Subcutaneous abdominal adipose tissue (tissue), 5 donors: ENCODE results near the gene SYNM.
A peak's percentile ranks its signal among the peaks of the same experiment; 100 is the strongest.
"Not testable (repeated sequence)": the region's sequence is repeated elsewhere in the genome, so short reads cannot be mapped to it uniquely, and the experiment has no call there.

Source experiments
- H3K27ac ChIP-seq: one replicate; pipeline ENCODE4 v1.7.0; 2013; ENCODE audit warnings: low read depth, mild to moderate bottlenecking, inconsistent platforms, low read length, moderate library complexity
- H3K27me3 ChIP-seq, 5 donors: one replicate each; pipeline ENCODE4 v1.7.0; 2013; ENCODE audit warnings: low read length in 5 of 5, inconsistent platforms in 1 of 5; ENCODE audit not compliant: control insufficient read depth in 5 of 5, insufficient read depth in 4 of 5
- H3K36me3 ChIP-seq, 5 donors: one replicate each; pipeline ENCODE4 v1.7.0; 2013; ENCODE audit warnings: low read length in 5 of 5; ENCODE audit not compliant: control insufficient read depth in 5 of 5, insufficient read depth in 5 of 5
- H3K4me1 ChIP-seq, 5 donors: one replicate each; pipeline ENCODE4 v1.7.0; 2013; ENCODE audit warnings: low read length in 5 of 5, mild to moderate bottlenecking in 3 of 5, moderate library complexity in 1 of 5; ENCODE audit not compliant: control insufficient read depth in 5 of 5, insufficient read depth in 5 of 5
- H3K4me3 ChIP-seq, 5 donors: one replicate each; pipeline ENCODE4 v1.7.0; 2013; ENCODE audit warnings: low read length in 5 of 5, low read depth in 1 of 5
- H3K9ac ChIP-seq, 5 donors: one replicate each; pipeline ENCODE4 v1.7.0; 2013; ENCODE audit warnings: low read length in 5 of 5, mild to moderate bottlenecking in 4 of 5, moderate library complexity in 3 of 5
- H3K9me3 ChIP-seq, 5 donors: one replicate each; pipeline ENCODE4 v1.7.0; 2013; ENCODE audit warnings: low read length in 5 of 5; ENCODE audit not compliant: control insufficient read depth in 5 of 5
- donor health status: healthy.
- donor health status: healthy.
- donor health status: healthy.
- donor health status: healthy.
- donor health status: healthy.

SYNM gene

GRCh38 chr15:99104788-99105513 lies at the start of gene SYNM:
SYNM (plus strand) TSS chr15:99105080; CDS start chr15:99105200, 120 bp downstream.
- Histone ChIP-seq H3K4me3 (peak within 1 kb of the TSS in 4 of 5 donors; percentile 69 to 94 (median 73)), H3K27ac (peak within 1 kb of the TSS; percentile 37), H3K9ac (peak within 1 kb of the TSS in 3 of 5 donors; percentile 26 to 41 (median 30)), H3K27me3 (peaks cover 0 to 9% (median 0%) of the 10 kb centered on the region in 5 donors), H3K9me3 (no peaks in the 10 kb centered on the region), H3K4me1 (peaks cover 7 to 76% (median 50%) of the 10 kb centered on the region in 5 donors), H3K36me3 (no peaks in the 10 kb centered on the region)

- H3K27ac ChIP-seq = no peak overlapping the region
- H3K4me3 ChIP-seq = no peak overlapping the region
- peaks cover 0 to 9% (median 2%) of the 10 kb centered on the region in 5 donors for H3K27me3 ChIP-seq
- no peak overlapping the region for H3K9ac ChIP-seq
- no peaks in the 10 kb centered on the region for H3K9me3 ChIP-seq
- H3K4me1 ChIP-seq = peaks cover 3 to 21% (median 11%) of the 10 kb centered on the region in 5 donors
- no peaks in the 10 kb centered on the region for H3K36me3 ChIP-seq
These were observed 49.2 kb upstream of the SYNM start for GRCh38 chr15:99055555-99056134.

- H3K36me3 ChIP-seq = no peaks in the 10 kb centered on the region
- peaks cover 3 to 21% (median 11%) of the 10 kb centered on the region in 5 donors for H3K4me1 ChIP-seq
- no peak overlapping the region for H3K9ac ChIP-seq
- no peak overlapping the region for H3K4me3 ChIP-seq
- peak overlapping the region; percentile 10 for H3K27ac ChIP-seq
- H3K27me3 ChIP-seq = peaks cover 0 to 6% (median 0%) of the 10 kb centered on the region in 5 donors
- no peaks in the 10 kb centered on the region for H3K9me3 ChIP-seq
These were observed 47.9 kb upstream of the SYNM start for GRCh38 chr15:99057020-99057419.

GRCh38 chr15:99057697-99058420 lies 47.0 kb upstream of the SYNM start:
- peaks cover 0 to 8% (median 4%) of the 10 kb centered on the region in 5 donors for H3K27me3 ChIP-seq
- H3K9ac ChIP-seq = no peak overlapping the region
- H3K27ac ChIP-seq = peak overlapping the region; percentile 6
- H3K4me3 ChIP-seq = peak overlapping the region in 2 of 5 donors; percentile 40 to 55
- no peaks in the 10 kb centered on the region for H3K9me3 ChIP-seq
- H3K36me3 ChIP-seq = no peaks in the 10 kb centered on the region
- H3K4me1 ChIP-seq = peaks cover 3 to 21% (median 11%) of the 10 kb centered on the region in 5 donors

- peak overlapping the region in 1 of 5 donors; percentile 23 for H3K9ac ChIP-seq
- H3K36me3 ChIP-seq = no peaks in the 10 kb centered on the region
- H3K27me3 ChIP-seq = peaks cover 2 to 10% (median 4%) of the 10 kb centered on the region in 5 donors
- H3K4me1 ChIP-seq = peaks cover 3 to 21% (median 11%) of the 10 kb centered on the region in 5 donors
- peak overlapping the region; percentile 6 for H3K27ac ChIP-seq
- peak overlapping the region; percentile 43 to 73 (median 55) for H3K4me3 ChIP-seq
- H3K9me3 ChIP-seq = no peaks in the 10 kb centered on the region
These were observed 46.4 kb upstream of the SYNM start for GRCh38 chr15:99058421-99058870.

- Histone ChIP-seq H3K9ac (peak overlapping the region in 4 of 5 donors; percentile 50 to 63 (median 58)), H3K4me1 (peaks cover 3 to 21% (median 11%) of the 10 kb centered on the region in 5 donors), H3K36me3 (no peaks in the 10 kb centered on the region), H3K27me3 (peaks cover 3 to 10% (median 4%) of the 10 kb centered on the region in 5 donors), H3K27ac (no peak overlapping the region), H3K4me3 (peak overlapping the region in 4 of 5 donors; percentile 52 to 64 (median 58)), H3K9me3 (no peaks in the 10 kb centered on the region)
These were observed 45.6 kb upstream of the SYNM start for GRCh38 chr15:99059010-99059981.

- H3K9me3 ChIP-seq, H3K4me3 ChIP-seq, H3K27me3 ChIP-seq, H3K36me3 ChIP-seq, H3K9ac ChIP-seq, H3K27ac ChIP-seq: not testable (repeated sequence)
- H3K4me1 ChIP-seq = peaks cover 3 to 21% (median 11%) of the 10 kb centered on the region in 5 donors
These were observed 44.7 kb upstream of the SYNM start for GRCh38 chr15:99060186-99060585.

- no peak overlapping the region for H3K9ac ChIP-seq
- H3K9me3 ChIP-seq = peaks cover 0 to 4% (median 0%) of the 10 kb centered on the region in 5 donors
- H3K27ac ChIP-seq = no peak overlapping the region
- H3K4me3 ChIP-seq = no peak overlapping the region
- peaks cover 0 to 20% (median 11%) of the 10 kb centered on the region in 5 donors for H3K4me1 ChIP-seq
- peaks cover 3 to 10% (median 3%) of the 10 kb centered on the region in 5 donors for H3K27me3 ChIP-seq
- H3K36me3 ChIP-seq = no peaks in the 10 kb centered on the region
These were observed 42.7 kb upstream of the SYNM start for GRCh38 chr15:99062226-99062625.

- Histone ChIP-seq H3K27me3 (peaks cover 0 to 3% (median 0%) of the 10 kb centered on the region in 5 donors), H3K4me3 (no peak overlapping the region), H3K36me3 (no peaks in the 10 kb centered on the region), H3K27ac (no peak overlapping the region), H3K9me3 (peaks cover 0 to 4% (median 0%) of the 10 kb centered on the region in 5 donors), H3K4me1 (peaks cover 0 to 3% (median 0%) of the 10 kb centered on the region in 5 donors), H3K9ac (no peak overlapping the region)
These were observed 36.7 kb upstream of the SYNM start for GRCh38 chr15:99068186-99068585.
